RKO (cell line): Measurements from ENCODE around the gene EXT2.

ENCODE experiments used
- DNase-seq: peaks from one replicate; pipeline ENCODE4 v3.0.0-alpha.2; 2016; ENCODE audit warnings: low spot score

The EXT2 gene

DNA sequence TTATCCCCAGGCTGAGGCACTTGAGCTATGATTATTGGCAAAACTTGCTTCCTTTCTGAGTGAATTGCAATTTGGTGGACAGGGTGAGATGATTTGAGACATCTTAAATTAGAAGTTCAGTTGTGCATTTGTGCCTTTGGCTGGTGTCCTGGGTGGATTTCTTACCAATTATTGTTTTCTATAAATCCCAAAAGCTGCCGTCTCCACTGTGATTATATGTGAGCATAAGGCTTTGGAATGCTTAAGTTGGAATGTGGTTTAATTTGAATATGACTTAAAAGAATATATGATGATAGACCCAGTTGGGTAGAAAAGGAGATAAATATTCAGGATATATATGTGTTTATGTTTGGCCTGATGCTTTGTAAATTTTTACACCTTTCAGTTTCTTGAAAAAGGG lies 70.0 kb downstream of the EXT2 start:
- no peak for DNase-seq

DNA sequence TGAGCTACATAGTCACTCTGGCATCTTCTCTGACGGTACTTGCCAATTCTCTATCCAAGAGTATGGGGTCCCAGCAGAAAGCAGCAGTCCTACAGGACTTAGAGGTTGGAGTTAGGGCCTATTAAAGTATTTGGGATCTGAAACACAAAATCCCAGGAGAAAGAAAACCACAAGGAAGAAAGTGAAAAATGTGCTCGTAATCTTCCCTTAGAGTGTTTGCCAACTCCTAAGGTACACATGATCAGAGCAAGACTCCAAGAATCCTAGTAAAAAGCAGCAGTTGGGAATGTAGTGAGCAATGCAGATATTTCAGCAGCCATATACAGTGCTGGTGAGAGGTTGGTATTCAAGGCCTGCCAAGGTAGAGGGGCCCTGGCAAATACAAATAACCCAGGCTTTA lies 71.6 kb downstream of the EXT2 start:
- DNase-seq = no peak

GRCh38 chr11:44171518-44171917 lies 76.0 kb downstream of the EXT2 start:
- DNase-seq = no peak

DNA sequence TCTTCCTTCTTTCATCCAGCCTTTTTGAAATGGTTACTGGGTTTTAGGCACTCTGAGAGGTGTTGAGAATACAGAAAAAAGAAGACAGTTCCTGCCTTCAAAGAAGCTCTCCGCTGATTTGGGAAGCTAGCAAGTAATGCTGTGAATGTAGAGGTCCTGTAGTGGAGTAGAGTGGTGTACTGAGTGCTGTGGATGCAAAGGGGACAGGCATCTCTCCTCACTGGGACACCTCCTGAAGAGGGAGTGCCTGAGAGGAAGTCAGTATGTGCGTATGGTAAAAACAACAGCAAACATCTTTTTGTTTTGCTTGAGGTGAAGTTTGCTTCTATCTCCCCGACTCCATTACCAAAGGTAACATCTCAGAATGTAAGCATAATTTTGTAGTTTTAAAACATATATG lies 77.5 kb downstream of the EXT2 start:
- DNase-seq = no peak

DNA sequence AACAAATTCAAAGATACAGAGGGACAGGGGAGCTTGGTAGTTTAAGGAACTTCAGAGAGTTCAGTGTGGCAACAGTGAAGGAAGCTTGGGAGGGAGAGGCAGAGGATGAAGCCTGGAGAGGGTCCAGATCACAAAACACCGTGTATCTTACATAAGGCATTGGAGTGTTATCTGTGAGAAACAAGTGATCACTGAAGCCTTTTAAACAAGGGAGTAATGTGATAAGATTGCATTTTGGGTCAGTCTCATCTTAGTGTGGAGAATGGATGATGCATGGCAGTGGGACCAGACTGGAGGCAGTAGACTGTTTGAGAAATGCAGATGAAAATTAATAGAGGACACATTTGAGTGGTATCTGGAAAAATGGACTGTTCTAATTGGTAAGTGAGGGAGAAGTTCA lies 79.4 kb downstream of the EXT2 start:
- DNase-seq = no peak

- DNase-seq = no peak
Observed at GRCh38 chr11:44176546-44177213, 81.2 kb downstream of the EXT2 start.

- no peak for DNase-seq
Observed at GRCh38 chr11:44177905-44178304, 82.4 kb downstream of the EXT2 start.

GRCh38 chr11:44178381-44178780 lies 82.9 kb downstream of the EXT2 start:
- DNase-seq = no peak

GRCh38 chr11:44179173-44179572 lies 83.7 kb downstream of the EXT2 start:
- DNase-seq = no peak

DNA sequence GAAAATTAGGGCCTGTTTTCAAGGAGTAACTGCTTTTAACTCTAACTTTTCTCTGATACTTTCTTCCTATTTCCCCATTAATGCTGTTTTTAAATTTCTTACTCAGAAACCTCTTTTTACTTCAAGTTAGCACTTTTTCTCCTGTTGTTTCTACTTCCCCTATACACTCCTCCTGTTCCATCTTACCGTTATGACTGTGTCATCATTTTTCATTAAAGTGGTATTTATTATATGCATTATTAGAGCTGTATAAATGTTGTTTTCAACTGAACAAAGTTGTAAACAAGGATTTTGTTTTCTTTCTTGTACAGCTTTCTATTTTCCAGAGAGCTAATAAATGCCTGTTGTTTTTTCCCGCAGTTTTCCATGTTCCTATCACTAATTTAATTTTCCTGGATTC lies 84.6 kb downstream of the EXT2 start:
- DNase-seq = no peak

- DNase-seq = no peak
Observed at GRCh38 chr11:44185522-44185921, 90.0 kb downstream of the EXT2 start.

GRCh38 chr11:44186321-44186930 lies 90.9 kb downstream of the EXT2 start:
- DNase-seq = no peak

DNA sequence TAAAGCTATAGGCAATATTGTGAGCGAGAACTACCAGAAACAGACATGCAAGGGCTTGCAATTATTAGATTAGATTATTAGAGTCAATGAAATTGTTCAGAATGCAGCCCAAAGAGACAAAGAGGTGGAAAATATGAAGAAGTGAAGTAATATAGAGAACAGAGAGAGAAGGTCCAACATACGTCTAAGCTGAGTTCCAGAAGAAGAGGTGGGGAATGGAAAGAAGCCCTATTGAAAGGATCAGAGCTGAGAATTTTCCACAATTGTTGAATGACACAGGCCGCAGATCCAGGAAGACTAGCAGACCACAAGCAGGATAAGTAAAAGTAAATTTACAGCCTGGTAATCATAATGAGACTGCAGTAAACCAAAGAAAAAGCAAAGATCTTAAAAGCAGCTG lies 93.2 kb downstream of the EXT2 start:
- no peak for DNase-seq

DNA sequence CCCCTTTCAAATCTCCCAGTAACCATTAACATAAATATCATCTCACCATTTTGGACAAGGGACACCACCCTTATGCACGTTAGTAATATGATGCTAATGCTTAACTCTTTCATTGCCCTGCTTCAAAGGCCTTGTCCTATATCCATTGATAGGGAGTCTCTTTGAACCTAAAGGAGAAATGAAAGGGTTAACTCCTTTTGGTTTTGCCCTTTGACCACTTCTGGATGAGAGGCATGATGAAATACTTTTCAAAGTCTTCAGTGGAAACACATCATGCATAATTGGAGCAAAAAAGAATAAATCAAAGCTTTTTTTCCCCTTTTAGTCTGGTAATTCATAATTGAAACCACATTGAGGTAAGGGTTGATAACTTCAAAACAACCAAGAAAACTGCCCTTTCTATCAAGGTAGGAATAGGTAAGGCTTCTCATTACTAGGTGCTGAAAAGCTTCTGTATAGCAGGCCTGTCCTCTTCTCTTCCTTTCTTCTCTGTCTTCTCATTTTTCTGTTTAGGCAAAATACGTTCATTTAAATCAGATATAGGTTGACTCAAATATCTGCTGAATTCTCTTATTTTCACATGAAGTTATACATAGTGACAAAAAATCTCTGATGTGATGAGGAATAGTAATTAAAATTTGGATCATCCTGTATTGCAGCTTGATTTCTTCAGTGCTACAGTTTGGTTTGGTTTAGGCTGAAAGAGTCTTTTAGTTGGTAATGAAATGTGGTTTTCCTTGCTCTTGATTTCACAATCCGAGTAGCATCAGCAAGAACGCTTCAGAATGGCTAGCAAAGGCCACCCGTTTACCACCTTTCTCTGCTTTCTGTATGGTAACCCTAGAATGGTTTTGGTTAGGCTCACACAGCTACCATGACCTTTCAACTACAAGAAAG lies 94.8 kb downstream of the EXT2 start:
- DNase-seq = no peak

DNA sequence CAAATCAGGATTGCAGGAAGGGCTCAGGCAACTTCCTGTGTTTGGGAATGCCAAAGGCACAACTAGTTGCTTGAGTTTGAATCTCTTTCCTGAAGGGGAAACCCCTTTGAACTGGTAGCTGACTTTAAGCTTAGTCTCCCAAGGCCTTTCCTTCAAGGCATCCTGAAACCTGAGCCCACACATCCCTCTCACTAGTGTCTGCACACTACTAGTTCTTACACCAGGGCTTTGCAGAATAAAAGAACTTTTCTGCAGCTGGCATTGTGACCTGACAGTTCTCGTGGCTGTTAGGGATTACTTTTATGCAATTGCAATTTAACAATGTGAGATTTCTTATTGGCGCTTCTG lies 95.4 kb downstream of the EXT2 start:
- DNase-seq = no peak

DNA sequence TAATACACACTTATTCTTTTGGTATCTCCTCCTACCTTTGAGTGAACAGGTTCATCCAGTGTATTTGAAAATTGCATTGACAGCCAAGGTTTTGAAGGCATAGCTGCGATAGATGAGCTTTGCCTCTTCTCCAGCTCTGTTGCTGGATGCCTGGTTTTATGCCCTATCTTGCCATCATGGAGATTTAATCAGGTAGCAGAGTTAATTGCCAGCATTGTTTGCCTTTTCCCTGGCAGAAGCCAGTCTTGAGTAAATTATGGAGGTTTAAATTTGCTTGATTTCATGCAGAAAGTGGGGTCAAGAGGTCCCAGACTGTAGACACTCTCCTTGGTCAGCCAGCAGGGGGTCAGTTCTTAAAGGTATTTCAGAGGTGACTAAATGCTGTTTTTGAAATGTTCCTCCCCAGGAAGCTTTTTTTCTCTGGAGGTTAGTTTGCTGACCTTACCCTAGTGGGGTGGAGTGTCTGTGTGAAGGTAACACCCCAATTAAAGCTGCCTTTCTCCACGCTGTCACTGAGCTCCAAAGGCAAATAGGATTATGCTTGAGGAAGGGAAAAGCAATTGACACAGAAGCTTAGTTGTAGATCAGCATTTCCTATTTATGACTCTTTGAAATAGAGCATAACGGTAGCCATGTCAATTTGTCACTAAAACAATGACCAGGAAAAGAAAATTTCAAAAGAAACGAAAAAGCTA lies 96.0 kb downstream of the EXT2 start:
- DNase-seq = no peak

- DNase-seq = no peak
Observed at GRCh38 chr11:44192017-44192385, 96.5 kb downstream of the EXT2 start.

DNA sequence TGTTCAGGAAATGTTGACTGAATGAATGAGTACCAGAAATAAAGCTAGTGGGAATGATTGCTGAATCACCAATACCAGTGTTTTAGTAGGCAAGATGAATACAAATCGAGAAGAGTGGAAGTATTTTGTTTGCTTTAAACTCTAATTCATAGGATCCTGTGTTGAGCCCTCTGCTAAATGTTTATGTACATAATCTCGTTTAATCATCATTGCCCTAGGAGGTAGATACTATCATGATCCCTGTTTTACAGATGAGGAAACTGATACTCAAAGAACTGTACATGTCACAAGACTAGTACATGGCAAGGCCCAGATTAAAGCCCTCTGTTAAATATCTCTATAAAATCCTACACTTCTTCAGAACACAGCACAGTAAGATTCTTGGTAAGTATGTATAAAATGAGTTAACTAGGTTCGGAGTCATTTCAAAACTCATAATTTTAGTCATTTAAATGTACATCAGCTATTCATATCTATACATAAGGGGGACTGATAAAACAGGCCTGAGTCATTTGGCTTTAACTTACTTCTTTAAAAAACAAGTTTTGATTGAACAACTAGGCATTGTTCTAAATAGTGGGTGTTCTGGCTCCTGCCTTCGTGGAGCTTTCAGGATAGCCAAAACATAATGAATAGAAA lies 97.1 kb downstream of the EXT2 start:
- DNase-seq = no peak

GRCh38 chr11:44193856-44194255 lies 98.4 kb downstream of the EXT2 start:
- DNase-seq = no peak

DNA sequence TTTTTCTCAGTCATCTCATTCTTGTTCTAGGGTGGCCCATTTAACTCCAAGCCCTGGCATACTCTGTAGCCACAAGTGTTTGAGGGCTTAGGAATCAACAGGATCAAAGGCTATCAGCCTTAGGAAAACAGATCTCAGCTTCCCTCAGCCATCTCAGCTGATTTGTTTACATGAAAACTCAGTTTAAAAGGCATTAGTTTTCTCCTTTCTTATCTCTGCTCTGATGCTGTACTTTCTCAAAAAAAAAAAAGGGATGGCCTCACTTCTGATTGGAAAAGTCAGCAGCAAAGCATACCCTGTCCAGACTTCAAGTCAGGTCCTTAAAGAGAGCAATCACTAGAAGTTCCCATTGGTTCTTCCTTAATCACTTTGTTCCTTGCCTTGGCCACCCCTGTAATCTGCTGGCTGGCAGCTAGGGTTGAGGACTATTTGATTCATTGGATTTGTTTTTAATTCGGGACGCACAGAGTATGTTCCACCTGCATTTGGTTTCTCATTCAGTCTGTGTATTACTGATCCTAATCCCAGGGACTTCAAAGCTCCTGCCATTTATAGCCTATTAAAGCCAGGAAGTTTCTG lies 102.8 kb downstream of the EXT2 start:
- DNase-seq = no peak

GRCh38 chr11:44199298-44199697 lies 103.8 kb downstream of the EXT2 start:
- no peak for DNase-seq

- no peak for DNase-seq
Observed at GRCh38 chr11:44199816-44200215, 104.3 kb downstream of the EXT2 start.
